ENCODE results near the gene MRPL34. TPM values are rescaled to one million over a fixed set of nuclear protein-coding genes. Genes with fewer than 3 reads are reported as not detected.

Gene MRPL34
- total and polyA plus RNA-seq, 2 experiments from 2014 or later = 23.0 to 78.8 TPM

GRCh38 chr19:17347361-17347760 lies 41.7 kb downstream of the MRPL34 start:
- no peak overlapping the region for H3K4me2 ChIP-seq (ENCODE audit: unreplicated experiment)
- no peaks in the 10 kb centered on the region for H4K20me1 ChIP-seq (ENCODE audit: insufficient read depth)
- H3K9ac ChIP-seq = no peak overlapping the region
- peak; percentile 38 for DNase-seq
- no peak overlapping the region for H3K4me3 ChIP-seq
- H3K27me3 ChIP-seq (replicated peaks; ENCODE audit: insufficient read depth) = no peaks in the 10 kb centered on the region; the same call in 1 of the 2 replicates
- H3K79me2 ChIP-seq (ENCODE audit: insufficient read depth) = no peaks in the 10 kb centered on the region
- no peak overlapping the region for H2AFZ ChIP-seq
- no peaks in the 10 kb centered on the region for H3K4me1 ChIP-seq (ENCODE audit: insufficient read depth)
- H3K27ac ChIP-seq = no peak overlapping the region
- H3K36me3 ChIP-seq (ENCODE audit: low read depth) = no peaks in the 10 kb centered on the region
- in situ Hi-C loops (cut with MboI) = loop anchor here (5.0 kb wide), 1 partner anchor 35 kb away; no protein-coding TSS in a partner anchor
- TF ChIP-seq EZH2phosphoT487 (IDR thresholded peaks at IDR 0.05; ENCODE audit: insufficient read depth, low read depth) (no peak), EZH2 (IDR thresholded peaks at IDR 0.05; ENCODE audit: insufficient read depth, poor library complexity, severe bottlenecking) (no peak)
- no peaks in the 10 kb centered on the region for H3K9me3 ChIP-seq (ENCODE audit: low read depth)
- H3K9me2 ChIP-seq (ENCODE audit: insufficient read depth) = no peaks in the 10 kb centered on the region
- 11 to 25% methylated on average over 5 to 6 of the region's 6 CpGs for WGBS, 2 experiments (ENCODE audit: low coverage in 1 of 2, low lambda C conversion rate in 2 of 2, missing lambda C conversion rate in 2 of 2)
- H3F3A ChIP-seq (ENCODE audit: insufficient read depth) = no peaks in the 10 kb centered on the region

GRCh38 chr19:17347877-17348276 lies 42.2 kb downstream of the MRPL34 start:
- no peak for DNase-seq
- in situ Hi-C loops (cut with MboI) = loop anchor here (5.0 kb wide), 1 partner anchor 34 kb away; no protein-coding TSS in a partner anchor
- Histone ChIP-seq H3K27ac (no peak overlapping the region), H4K20me1 (ENCODE audit: insufficient read depth) (no peaks in the 10 kb centered on the region), H3K9ac (no peak overlapping the region), H3K4me3 (no peak overlapping the region), H3F3A (ENCODE audit: insufficient read depth) (no peaks in the 10 kb centered on the region), H3K27me3 (replicated peaks; ENCODE audit: insufficient read depth) (no peaks in the 10 kb centered on the region; the same call in 1 of the 2 replicates), H3K4me1 (ENCODE audit: insufficient read depth) (no peaks in the 10 kb centered on the region), H3K4me2 (ENCODE audit: unreplicated experiment) (no peak overlapping the region), H3K36me3 (ENCODE audit: low read depth) (no peaks in the 10 kb centered on the region), H3K9me3 (ENCODE audit: low read depth) (no peaks in the 10 kb centered on the region), H3K79me2 (ENCODE audit: insufficient read depth) (no peaks in the 10 kb centered on the region), H3K9me2 (ENCODE audit: insufficient read depth) (no peaks in the 10 kb centered on the region), H2AFZ (no peak overlapping the region)
- TF ChIP-seq EZH2phosphoT487 (IDR thresholded peaks at IDR 0.05; ENCODE audit: insufficient read depth, low read depth) = no peak
- WGBS, 2 experiments (ENCODE audit: low coverage in 1 of 2, low lambda C conversion rate in 2 of 2, missing lambda C conversion rate in 2 of 2) = 21 to 25% methylated on average over 2 of the region's 2 CpGs

- no peaks in the 10 kb centered on the region; the same call in 1 of the 2 replicates for H3K27me3 ChIP-seq (replicated peaks; ENCODE audit: insufficient read depth)
- H3K27ac ChIP-seq = no peak overlapping the region
- peak; percentile 55 for DNase-seq
- WGBS, 2 experiments (ENCODE audit: low coverage in 1 of 2, low lambda C conversion rate in 2 of 2, missing lambda C conversion rate in 2 of 2) = 3 to 4% methylated on average over 12 of the region's 12 CpGs
- no peaks in the 10 kb centered on the region for H3K9me3 ChIP-seq (ENCODE audit: low read depth)
- TF ChIP-seq EZH2 (IDR thresholded peaks at IDR 0.05; ENCODE audit: insufficient read depth, poor library complexity, severe bottlenecking) = no peak
- no peak for TF ChIP-seq EZH2phosphoT487 (IDR thresholded peaks at IDR 0.05; ENCODE audit: insufficient read depth, low read depth)
- H3K9ac ChIP-seq = peak overlapping the region; percentile 51; the same call in 1 of the 2 replicates
- no peaks in the 10 kb centered on the region for H4K20me1 ChIP-seq (ENCODE audit: insufficient read depth)
- no peaks in the 10 kb centered on the region for H3K36me3 ChIP-seq (ENCODE audit: low read depth)
- in situ Hi-C loops (cut with MboI) = loop anchor here (5.0 kb wide), 1 partner anchor 34 kb away; no protein-coding TSS in a partner anchor
- peak overlapping the region; percentile 83 for H2AFZ ChIP-seq
- H3K4me1 ChIP-seq (ENCODE audit: insufficient read depth) = no peaks in the 10 kb centered on the region
- H3K4me3 ChIP-seq = peak overlapping the region; percentile 38
- no peaks in the 10 kb centered on the region for H3F3A ChIP-seq (ENCODE audit: insufficient read depth)
- H3K9me2 ChIP-seq (ENCODE audit: insufficient read depth) = no peaks in the 10 kb centered on the region
- no peak overlapping the region for H3K4me2 ChIP-seq (ENCODE audit: unreplicated experiment)
- no peaks in the 10 kb centered on the region for H3K79me2 ChIP-seq (ENCODE audit: insufficient read depth)
Observed at GRCh38 chr19:17348700-17349099, 43.0 kb downstream of the MRPL34 start.

GRCh38 chr19:17351815-17352435 lies 46.3 kb downstream of the MRPL34 start:
- in situ Hi-C loops (cut with MboI) = no loop called here
- H3K27me3 ChIP-seq (replicated peaks; ENCODE audit: insufficient read depth) = no peaks in the 10 kb centered on the region; the same call in 1 of the 2 replicates
- H2AFZ ChIP-seq = no peak overlapping the region
- no peaks in the 10 kb centered on the region for H3F3A ChIP-seq (ENCODE audit: insufficient read depth)
- H3K36me3 ChIP-seq (ENCODE audit: low read depth) = no peaks in the 10 kb centered on the region
- no peak overlapping the region for H3K4me3 ChIP-seq
- H4K20me1 ChIP-seq (ENCODE audit: insufficient read depth) = no peaks in the 10 kb centered on the region
- no peaks in the 10 kb centered on the region for H3K79me2 ChIP-seq (ENCODE audit: insufficient read depth)
- H3K9ac ChIP-seq = no peak overlapping the region
- H3K4me2 ChIP-seq (ENCODE audit: unreplicated experiment) = no peak overlapping the region
- WGBS, 2 experiments (ENCODE audit: low coverage in 1 of 2, low lambda C conversion rate in 2 of 2, missing lambda C conversion rate in 2 of 2) = 88 to 91% methylated on average over 35 to 45 of the region's 45 CpGs
- H3K27ac ChIP-seq = no peak overlapping the region
- no peak for TF ChIP-seq EZH2phosphoT487 (IDR thresholded peaks at IDR 0.05; ENCODE audit: insufficient read depth, low read depth)
- TF ChIP-seq EZH2 (IDR thresholded peaks at IDR 0.05; ENCODE audit: insufficient read depth, poor library complexity, severe bottlenecking) = no peak
- no peaks in the 10 kb centered on the region for H3K9me2 ChIP-seq (ENCODE audit: insufficient read depth)
- no peaks in the 10 kb centered on the region for H3K4me1 ChIP-seq (ENCODE audit: insufficient read depth)
- H3K9me3 ChIP-seq (ENCODE audit: low read depth) = no peaks in the 10 kb centered on the region
- no peak for DNase-seq
